HG03558 (cell line): ENCODE results near the gene NDUFA13.

Experiments
- ATAC-seq: cut with Tn5 transposase; IDR thresholded peaks from one replicate; pipeline ENCODE4 v1.9.1; 2021; ENCODE audit warnings: moderate number of reproducible peaks; ENCODE audit not compliant: unreplicated experiment; ENCODE audit errors: extremely low read depth

NDUFA13 gene

DNA sequence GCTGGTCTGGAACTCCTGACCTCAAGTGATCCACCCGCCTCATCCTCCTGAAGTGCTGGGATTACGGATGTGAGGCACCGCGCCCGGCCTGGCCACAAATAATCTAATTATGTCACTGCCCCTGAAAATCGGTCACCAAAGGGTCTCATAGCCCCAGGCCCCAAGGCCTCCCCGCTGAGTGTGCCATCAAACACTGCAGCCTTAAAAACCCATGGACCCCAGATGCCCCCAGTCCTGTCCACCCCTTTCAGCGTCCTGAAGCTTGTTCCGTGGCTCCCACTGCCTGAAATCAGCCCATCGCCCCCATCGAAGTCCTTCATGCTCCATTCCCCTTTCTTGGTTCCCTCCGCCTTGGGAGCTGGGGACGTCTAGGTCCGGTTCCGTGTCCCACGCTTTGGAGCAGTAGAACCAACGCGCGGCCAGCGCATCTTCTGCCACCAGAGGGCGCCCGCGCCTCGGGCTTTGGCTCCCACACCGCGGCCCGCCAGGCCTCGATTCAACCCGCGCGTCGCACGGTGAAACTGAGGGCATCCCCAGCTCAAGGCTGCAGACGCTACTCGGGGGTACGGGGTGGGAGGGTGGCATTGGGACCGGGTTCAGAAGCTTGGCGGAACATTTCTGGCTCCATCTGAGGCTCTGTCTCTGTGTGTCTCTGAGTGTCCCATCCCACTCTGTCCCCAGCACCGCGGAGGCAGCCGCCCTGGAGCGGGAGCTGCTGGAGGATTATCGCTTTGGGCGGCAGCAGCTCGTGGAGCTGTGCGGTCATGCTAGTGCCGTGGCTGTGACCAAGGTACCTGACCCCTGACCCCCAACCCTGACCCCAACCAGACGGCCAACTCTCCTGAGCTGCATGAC, 16.2 kb downstream of the NDUFA13 start:
- no peak for ATAC-seq

DNA sequence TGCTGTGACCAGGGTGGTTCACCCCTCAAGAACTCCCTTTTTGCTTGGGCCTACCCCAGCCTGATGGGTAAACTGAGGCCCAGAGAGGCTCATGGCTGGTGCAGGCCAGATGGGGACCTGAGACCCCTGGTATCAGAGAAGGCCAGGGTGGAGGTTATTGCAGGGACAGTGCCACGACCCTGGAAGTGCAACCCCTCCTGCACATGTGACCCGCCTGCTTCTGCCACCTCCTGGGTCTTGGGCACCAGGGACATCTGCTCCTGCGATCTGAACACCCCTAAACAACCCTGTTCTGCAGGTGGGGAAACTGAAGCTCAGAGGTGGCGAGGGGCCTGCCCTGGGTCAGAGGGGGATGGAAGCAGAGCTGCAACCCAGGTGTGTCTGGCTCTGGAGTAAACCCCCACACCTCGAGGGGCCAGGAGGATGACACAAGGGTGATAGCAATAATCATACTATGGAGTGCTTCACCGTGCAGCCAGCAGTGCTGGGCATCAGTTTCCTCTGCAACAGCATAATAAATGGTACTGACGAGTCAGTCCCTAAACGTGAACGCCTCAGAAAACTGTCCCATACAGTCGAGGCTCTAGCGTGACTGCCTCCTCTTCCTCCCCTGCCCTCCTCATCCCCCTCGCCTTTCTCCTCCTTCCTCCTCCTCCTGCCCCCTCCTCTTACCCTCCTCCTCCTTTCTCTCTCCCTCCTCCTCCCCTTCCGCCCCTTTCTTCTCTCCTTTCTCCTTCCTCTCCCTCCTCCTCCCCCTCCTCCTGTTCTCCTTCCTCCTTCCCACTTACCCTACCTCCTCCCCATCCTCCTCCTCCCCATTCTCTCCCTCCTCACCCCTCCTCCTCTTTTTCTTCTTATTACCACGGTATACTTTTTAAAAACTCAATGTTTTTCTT, 17.0 kb downstream of the NDUFA13 start:
- ATAC-seq, result no peak

GRCh38 chr19:19533841-19534240, 17.8 kb downstream of the NDUFA13 start:
- no peak for ATAC-seq

GRCh38 chr19:19534556-19535265, 18.7 kb downstream of the NDUFA13 start:
- ATAC-seq, result no peak

- no peak for ATAC-seq
These were observed 19.5 kb downstream of the NDUFA13 start for GRCh38 chr19:19535311-19536191.

DNA sequence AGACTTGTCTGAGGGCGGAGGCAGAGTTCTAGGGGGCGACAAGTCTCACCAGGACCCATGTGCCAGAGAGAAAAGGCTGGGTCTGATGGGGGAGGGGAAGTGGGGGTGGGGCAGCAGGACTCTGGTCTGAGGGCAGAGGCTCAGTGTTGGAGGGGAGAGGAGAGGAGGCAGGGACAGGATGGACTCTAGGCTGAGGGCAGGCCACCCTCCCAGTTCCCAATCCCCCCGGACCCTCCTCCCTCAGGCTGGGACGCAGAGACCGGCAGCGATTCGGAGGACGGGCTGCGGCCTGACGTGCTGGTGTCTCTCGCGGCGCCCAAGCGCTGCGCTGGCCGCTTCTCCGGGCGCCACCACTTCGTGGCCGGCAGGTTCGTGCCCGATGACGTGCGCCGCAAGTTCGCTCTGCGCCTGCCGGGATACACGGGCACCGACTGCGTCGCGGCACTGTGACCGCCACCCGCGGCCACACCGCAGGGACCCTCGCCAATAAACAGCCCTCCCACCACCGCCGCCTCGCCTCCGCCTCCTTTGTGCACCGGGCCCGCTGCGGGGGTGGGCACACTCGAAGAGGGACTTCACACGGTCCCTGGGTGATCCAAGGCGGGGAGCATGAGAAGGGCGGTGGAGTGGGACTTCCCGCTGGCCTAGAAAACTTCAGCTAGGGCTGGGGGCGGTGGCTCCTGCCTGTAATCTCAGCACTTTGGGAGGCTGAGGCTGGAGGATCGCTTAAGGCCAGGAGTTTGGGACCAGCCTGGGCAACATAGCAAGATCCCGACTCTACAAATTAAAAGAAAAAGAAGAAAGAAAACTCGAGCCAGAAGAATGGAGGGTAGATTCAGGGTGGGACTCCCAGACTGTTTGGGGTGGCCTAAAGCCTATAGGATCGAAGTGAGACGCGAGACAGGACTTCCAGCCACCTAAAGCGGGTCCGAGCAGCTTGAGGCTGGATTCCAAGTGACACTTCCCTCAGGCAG, 21.3 kb downstream of the NDUFA13 start:
- no peak for ATAC-seq

- no peak for ATAC-seq
These were observed 22.2 kb downstream of the NDUFA13 start, which contains the start of gene CILP2 for GRCh38 chr19:19538061-19538784. TSS of gene CILP2 (plus strand) at chr19:19538265. CDS start at chr19:19538350, 85 bp downstream.

- no peak for ATAC-seq
These were observed 22.8 kb downstream of the NDUFA13 start for GRCh38 chr19:19538785-19539166.

DNA sequence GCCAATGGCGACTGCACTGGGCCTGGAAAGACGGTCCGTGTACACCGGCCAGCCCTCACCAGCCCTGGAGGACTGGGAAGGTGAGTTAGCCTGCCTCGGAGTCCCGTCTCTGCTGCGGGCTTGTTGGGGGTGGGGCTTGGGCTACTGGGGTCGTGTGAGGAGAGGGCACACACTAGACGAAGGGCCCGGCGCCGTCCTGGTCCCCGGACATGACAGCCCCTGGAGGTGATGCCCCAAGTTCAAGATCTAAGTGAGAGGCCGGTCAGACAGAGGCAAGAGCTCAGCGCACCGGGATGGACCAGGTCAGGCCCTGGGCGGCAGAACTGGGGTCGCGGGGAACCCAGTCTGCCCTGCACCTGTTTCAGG, 23.7 kb downstream of the NDUFA13 start:
- no peak for ATAC-seq

GRCh38 chr19:19540064-19540714, 24.2 kb downstream of the NDUFA13 start:
- no peak for ATAC-seq

GRCh38 chr19:19540715-19541515, 24.9 kb downstream of the NDUFA13 start:
- no peak for ATAC-seq

GRCh38 chr19:19541616-19542015, 25.6 kb downstream of the NDUFA13 start:
- ATAC-seq, result no peak

GRCh38 chr19:19542507-19542906, 26.5 kb downstream of the NDUFA13 start:
- no peak for ATAC-seq

DNA sequence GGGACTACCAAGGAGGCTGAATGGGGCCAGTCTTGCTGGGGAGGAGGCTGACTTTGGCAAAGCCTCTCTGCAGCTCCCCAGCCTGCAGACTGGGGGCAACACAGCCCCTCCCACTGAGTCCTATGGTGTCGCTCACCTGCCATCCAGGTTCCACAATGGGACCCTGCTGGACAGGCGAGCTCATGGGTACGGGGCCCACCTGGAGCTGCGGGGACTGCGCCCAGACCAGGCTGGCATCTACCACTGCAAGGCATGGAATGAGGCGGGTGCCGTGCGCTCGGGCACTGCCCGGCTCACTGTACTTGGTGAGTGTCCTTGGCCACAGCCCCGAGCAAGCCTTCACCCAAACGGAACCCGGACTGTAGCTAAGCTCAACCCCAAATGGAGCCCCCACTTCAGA, 27.1 kb downstream of the NDUFA13 start:
- ATAC-seq, result no peak

GRCh38 chr19:19543640-19544039, 27.6 kb downstream of the NDUFA13 start:
- no peak for ATAC-seq

DNA sequence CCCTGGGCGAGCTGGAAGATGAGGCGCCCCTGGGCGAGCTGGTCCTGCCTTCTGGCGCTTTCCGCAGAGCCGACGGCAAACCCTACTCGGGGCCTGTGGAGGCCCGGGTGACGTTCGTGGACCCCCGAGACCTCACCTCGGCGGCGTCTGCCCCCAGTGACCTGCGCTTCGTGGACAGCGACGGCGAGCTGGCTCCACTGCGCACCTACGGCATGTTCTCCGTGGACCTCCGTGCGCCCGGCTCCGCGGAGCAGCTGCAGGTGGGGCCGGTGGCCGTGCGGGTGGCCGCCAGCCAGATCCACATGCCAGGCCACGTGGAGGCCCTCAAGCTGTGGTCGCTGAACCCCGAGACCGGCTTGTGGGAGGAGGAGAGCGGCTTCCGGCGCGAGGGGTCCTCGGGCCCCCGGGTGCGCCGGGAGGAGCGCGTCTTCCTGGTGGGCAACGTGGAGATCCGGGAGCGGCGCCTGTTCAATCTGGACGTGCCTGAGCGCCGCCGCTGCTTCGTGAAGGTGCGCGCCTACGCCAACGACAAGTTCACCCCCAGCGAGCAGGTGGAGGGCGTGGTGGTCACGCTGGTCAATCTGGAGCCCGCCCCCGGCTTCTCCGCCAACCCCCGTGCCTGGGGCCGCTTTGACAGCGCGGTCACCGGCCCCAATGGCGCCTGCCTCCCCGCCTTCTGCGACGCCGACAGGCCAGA, 28.4 kb downstream of the NDUFA13 start:
- no peak for ATAC-seq
